Measurements from ENCODE around the gene STYXL2. TPM values are rescaled to one million over a fixed set of nuclear protein-coding genes. Genes with fewer than 3 reads are reported as not detected.
A peak's percentile ranks its signal among the peaks of the same experiment; 100 is the strongest.

Gene STYXL2
- polyA plus RNA-seq (ENCODE audit: insufficient read length in 3 of 3), result under 1 TPM; 0.36 to 0.55 (median 0.54) TPM
- long read RNA-seq, donor 1, result 0 reads
- long read RNA-seq, donor 2, result 0 reads
- long read RNA-seq, donor 3, result 0 reads
- long read RNA-seq, donor 4, result 0 reads
- long read RNA-seq, donor 5, result 0 reads
- long read RNA-seq, donor 6, result 0 reads
- long read RNA-seq, donor 7, result 0 reads
- long read RNA-seq, donor 8, result 0 reads
- long read RNA-seq, donor 9, result 0 reads
- long read RNA-seq, donor 10, result 0 reads
- long read RNA-seq, donor 11, result 0 reads
- long read RNA-seq, donor 12, result 0 reads
- long read RNA-seq, donor 13, result 0 reads
- long read RNA-seq, donor 14, result 0 reads
- long read RNA-seq, donor 15, result 0 reads
- long read RNA-seq, donor 16, full-length matches to known transcripts, result 2 of 2 reads
- long read RNA-seq, donor 16, partial matches to known transcripts, result 0 of 2 reads
- long read RNA-seq, donor 16, other reads (novel, unspliced or antisense), result 0 of 2 reads

DNA sequence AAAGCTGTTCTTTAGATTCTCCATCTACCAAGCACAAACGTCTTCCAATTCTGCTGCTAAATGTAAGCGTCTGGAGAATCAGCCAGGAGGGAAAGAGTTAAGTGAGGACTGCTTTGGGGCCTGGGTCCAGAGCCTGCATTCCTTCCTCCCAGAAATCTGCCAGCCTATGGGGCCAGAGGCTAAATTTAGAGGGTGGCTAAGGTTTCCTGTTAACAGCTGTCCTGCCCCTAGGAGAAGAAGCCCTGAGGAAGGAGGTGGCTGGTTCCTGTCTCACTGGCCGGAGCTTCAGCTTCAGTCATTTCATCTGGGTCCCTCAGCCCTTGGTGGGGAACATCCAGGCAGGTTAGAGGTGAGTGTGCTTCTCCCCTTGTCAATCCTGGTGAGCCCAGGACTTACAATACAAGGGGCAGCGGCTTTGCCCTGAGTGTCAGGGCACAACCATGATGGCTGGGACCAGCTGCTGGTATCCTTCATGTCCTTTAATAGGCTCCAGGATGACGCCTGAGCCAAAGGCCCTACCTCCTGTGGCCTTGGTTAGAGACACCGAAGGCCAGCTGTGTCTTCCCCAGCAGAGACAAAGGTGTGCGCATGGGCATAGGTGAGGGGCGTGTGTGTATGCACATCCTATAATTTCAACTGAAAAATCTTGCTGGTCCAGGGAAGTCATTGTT, at the start of gene STYXL2:
TSS of gene STYXL2 (plus strand) at position 230 of the 671 bp plus-strand sequence. CDS start 775 bp downstream, outside the sequence.
- no peak for DNase-seq

DNA sequence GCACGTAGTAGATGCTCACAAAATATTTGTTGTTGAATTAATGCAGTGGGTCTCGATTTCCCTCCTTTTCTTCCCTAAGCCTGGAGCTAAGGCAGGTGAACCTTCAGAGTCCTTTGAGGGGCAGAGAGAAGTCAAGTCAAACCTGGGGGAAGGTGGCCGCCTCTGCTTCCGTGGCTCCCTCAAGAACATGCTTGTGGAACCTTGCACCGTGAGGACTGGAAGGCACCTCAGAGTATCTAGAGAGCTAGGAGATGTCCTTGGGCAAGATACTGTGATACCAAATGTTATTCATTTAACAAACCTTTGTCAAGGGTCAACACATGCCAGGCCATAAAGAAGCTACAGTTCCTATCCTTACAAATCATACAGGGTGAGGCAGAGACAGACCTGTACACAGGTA, 42.0 kb upstream of the STYXL2 start:
- DNase-seq, result no peak

DNA sequence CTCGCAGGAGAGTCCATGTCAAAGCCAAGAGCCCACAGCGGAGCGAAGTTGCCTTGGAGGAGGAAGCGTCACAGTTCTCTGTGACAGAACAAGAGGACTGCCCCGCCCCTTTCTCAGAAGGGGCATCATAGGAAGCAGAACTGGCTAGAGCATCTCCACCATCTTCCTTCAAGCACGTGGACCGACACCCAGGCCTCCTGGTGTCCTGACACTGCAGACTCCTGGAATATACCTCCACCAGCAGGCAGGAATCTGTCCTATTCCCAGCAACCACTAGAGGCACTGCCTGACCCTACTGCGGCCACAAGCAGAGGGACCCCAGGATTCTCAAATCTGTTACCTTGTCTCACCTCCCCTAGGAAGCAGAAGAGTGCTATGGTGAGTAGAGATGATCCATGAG, 41.5 kb upstream of the STYXL2 start:
- DNase-seq, result no peak

DNA sequence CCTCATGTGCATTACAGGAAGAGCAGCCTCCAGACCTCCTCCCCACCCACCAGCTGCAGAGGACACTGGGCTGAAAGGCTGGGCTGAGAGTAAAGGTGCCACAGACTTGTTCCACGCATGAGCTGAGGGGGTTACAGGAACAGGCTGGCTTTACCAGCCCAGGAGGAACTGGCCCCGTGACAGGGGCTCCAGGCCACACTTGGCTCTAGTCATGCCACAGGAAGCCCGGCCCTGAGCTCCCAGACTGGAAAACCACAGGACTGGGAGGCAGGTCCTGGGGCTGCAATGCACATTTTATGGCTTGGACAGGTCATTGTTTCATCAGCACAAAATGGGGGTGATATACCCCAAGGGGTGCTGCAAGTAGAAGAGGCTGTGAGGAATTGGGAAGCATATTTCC, 39.3 kb upstream of the STYXL2 start:
- no peak for DNase-seq

- no peak for DNase-seq
These were observed 38.8 kb upstream of the STYXL2 start for GRCh38 chr1:167054946-167055630.

- no peak for DNase-seq
These were observed 37.2 kb upstream of the STYXL2 start for GRCh38 chr1:167056529-167057231.

DNA sequence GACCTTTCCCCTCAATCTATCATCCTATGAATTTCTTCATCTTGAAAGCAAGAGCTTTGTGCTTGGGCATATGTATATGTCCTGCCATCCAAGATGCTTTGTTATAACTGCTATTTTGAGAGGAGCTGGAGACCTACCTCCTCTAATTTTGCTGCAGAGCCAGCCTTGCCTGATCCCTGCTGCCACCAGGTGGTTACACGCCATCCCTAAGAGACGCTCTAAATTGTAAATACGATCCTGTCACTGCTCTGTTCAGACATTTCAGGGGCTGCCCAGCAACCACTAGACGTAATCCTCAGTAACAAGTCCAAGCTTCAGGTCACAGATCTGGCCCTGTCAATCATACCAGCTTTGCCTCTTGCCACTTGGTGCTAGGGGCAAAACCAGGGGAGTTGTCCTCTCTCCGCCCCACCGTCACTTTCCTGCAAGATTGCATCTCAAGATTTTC, 36.6 kb upstream of the STYXL2 start:
- peak; percentile 60 for DNase-seq

- DNase-seq, result peak; percentile 62
These were observed 34.6 kb upstream of the STYXL2 start for GRCh38 chr1:167059045-167059808.

- no peak for DNase-seq
These were observed 34.1 kb upstream of the STYXL2 start for GRCh38 chr1:167059809-167060107.

GRCh38 chr1:167060141-167061072, 33.5 kb upstream of the STYXL2 start:
- no peak for DNase-seq

GRCh38 chr1:167061073-167061464, 32.8 kb upstream of the STYXL2 start:
- DNase-seq, result no peak

- DNase-seq, result no peak
These were observed 29.3 kb upstream of the STYXL2 start for GRCh38 chr1:167064621-167065020.

- DNase-seq, result no peak
These were observed 28.4 kb upstream of the STYXL2 start for GRCh38 chr1:167065471-167065870.

- peak; percentile 66 for DNase-seq
These were observed 27.3 kb upstream of the STYXL2 start for GRCh38 chr1:167066333-167067122.

- DNase-seq, result no peak
These were observed 26.0 kb upstream of the STYXL2 start for GRCh38 chr1:167067904-167068303.

- DNase-seq, result no peak
These were observed 25.1 kb upstream of the STYXL2 start for GRCh38 chr1:167068761-167069160.

- DNase-seq, result no peak
These were observed 22.6 kb upstream of the STYXL2 start for GRCh38 chr1:167071286-167071685.

DNA sequence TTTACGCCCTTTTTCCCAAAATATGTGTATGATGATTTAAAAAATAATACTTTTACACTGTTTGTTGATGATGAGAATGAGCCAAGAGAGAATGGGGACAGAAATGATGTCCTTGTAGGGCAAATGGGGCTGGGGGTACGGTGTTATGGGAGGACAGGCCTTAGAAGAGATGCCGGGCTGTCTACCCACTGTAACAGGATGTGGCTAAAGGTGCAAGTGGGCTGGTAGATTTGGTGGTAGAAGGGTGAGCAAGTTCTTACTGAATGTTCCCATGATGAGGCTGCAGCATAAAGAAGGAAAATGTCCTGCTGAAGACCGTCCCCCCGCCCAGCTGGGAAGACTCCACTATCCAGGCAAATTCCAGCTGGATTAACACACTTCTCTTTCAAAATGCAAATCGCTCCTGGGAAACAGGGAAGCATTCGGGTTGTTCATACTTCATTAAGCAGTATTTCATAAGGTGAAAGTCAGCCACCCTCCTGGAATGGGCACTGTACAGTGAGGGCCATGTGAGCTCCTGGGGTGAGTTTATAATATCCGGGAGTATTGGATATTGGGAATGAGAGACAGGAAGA, 17.7 kb upstream of the STYXL2 start:
- no peak for DNase-seq
